Suprapubic skin (tissue), 4 donors: ENCODE results near the gene MOB3B. TPM values are rescaled to one million over a fixed set of nuclear protein-coding genes. Genes with fewer than 3 reads are reported as not detected.

Experiments
- DNase-seq, 2 donors: peaks; one replicate each; pipeline ENCODE4 v3.0.0-alpha.2; 2019; ENCODE audit warnings: low spot score in 2 of 2
- H3K27ac ChIP-seq: fragments of 200-600 bp; sonication (generic); one replicate; pipeline ENCODE4 v1.5.1; 2019
- H3K27me3 ChIP-seq: fragments of 200-600 bp; sonication (generic); one replicate; pipeline ENCODE4 v1.5.1; 2019
- H3K36me3 ChIP-seq: fragments of 200-600 bp; sonication (generic); one replicate; pipeline ENCODE4 v1.5.1; 2019
- H3K4me1 ChIP-seq: fragments of 200-600 bp; sonication (generic); one replicate; pipeline ENCODE4 v1.5.1; 2019
- H3K4me3 ChIP-seq: fragments of 200-600 bp; sonication (generic); one replicate; pipeline ENCODE4 v1.5.1; 2019; ENCODE audit warnings: mild to moderate bottlenecking
- H3K9me3 ChIP-seq: fragments of 200-600 bp; sonication (generic); one replicate; pipeline ENCODE4 v1.5.1; 2019
- CTCF ChIP-seq, 2 donors: fragments of 200-600 bp in 1 of 2; fragments of 450-650 bp in 1 of 2; sonication (generic) in 1 of 2; IDR thresholded peaks; one replicate each; pipeline ENCODE4 v1.5.1; 2016 to 2019; ENCODE audit warnings: antibody characterized with exemption in 2 of 2, mild to moderate bottlenecking in 1 of 2, moderate library complexity in 1 of 2
- EP300 ChIP-seq: sonication (generic); formaldehyde crosslinking; IDR thresholded peaks from one replicate; pipeline ENCODE4 v1.6.1; 2017; ENCODE audit warnings: antibody characterized with exemption
- POLR2A ChIP-seq, 2 donors: fragments of 450-650 bp; IDR thresholded peaks; one replicate each; pipeline ENCODE4 v1.6.1; 2017; ENCODE audit warnings: antibody characterized with exemption in 2 of 2, mild to moderate bottlenecking in 2 of 2, moderate library complexity in 2 of 2
- POLR2AphosphoS5 ChIP-seq, 3 donors: sonication (generic); formaldehyde crosslinking; IDR thresholded peaks; one replicate each; pipeline ENCODE4 v1.6.1; 2017; ENCODE audit warnings: antibody characterized with exemption in 3 of 3
- WGBS: methylation state at CpG from one replicate; pipeline ENCODE4 v1.1.5; 2018; 5-methylcytosine and 5-hydroxymethylcytosine counted together
- total RNA-seq, 4 donors: library from RNA; depleted of rRNA; stranded (reverse); fragments of >200 nt; gene quantifications; one replicate each; pipeline ENCODE4 v1.1.0, GENCODE V29; 2016

Gene MOB3B
- total RNA-seq, 4 donors from 2014 or later, result 8.2 to 21.5 (median 10.9) TPM

GRCh38 chr9:27386571-27387091, 143.0 kb downstream of the MOB3B start:
- Histone ChIP-seq H3K9me3 (no peaks in the 10 kb centered on the region), H3K4me1 (peaks cover 49% of the 10 kb centered on the region), H3K36me3 (no peaks in the 10 kb centered on the region), H3K4me3 (no peak overlapping the region), H3K27ac (no peak overlapping the region), H3K27me3 (no peaks in the 10 kb centered on the region)
- DNase-seq, result no peak
- WGBS, result 51% methylated on average over 4 of the region's 4 CpGs
- no peak for TF ChIP-seq POLR2AphosphoS5 (IDR thresholded peaks at IDR 0.05)
- TF ChIP-seq POLR2A (IDR thresholded peaks at IDR 0.05), result no peak
- no peak for TF ChIP-seq CTCF (IDR thresholded peaks at IDR 0.05)
- TF ChIP-seq EP300, result no peak

- WGBS, result 53% methylated on average over 4 of the region's 4 CpGs
- Histone ChIP-seq H3K9me3 (no peaks in the 10 kb centered on the region), H3K27ac (no peak overlapping the region), H3K4me1 (peaks cover 47% of the 10 kb centered on the region), H3K36me3 (no peaks in the 10 kb centered on the region), H3K4me3 (no peak overlapping the region), H3K27me3 (no peaks in the 10 kb centered on the region)
- no peak for TF ChIP-seq CTCF (IDR thresholded peaks at IDR 0.05)
- no peak for TF ChIP-seq EP300
- no peak for TF ChIP-seq POLR2AphosphoS5 (IDR thresholded peaks at IDR 0.05)
- no peak for TF ChIP-seq POLR2A (IDR thresholded peaks at IDR 0.05)
- DNase-seq, result no peak
These were observed 143.8 kb downstream of the MOB3B start for GRCh38 chr9:27385606-27386322.

GRCh38 chr9:27384262-27385014, 145.2 kb downstream of the MOB3B start:
- Histone ChIP-seq H3K27me3 (no peaks in the 10 kb centered on the region), H3K9me3 (no peaks in the 10 kb centered on the region), H3K36me3 (no peaks in the 10 kb centered on the region), H3K4me3 (no peak overlapping the region), H3K27ac (no peak overlapping the region), H3K4me1 (peaks cover 43% of the 10 kb centered on the region)
- 62% methylated on average over 5 of the region's 5 CpGs for WGBS
- DNase-seq, result no peak
- TF ChIP-seq CTCF (IDR thresholded peaks at IDR 0.05) (no peak), POLR2AphosphoS5 (IDR thresholded peaks at IDR 0.05) (no peak), EP300 (no peak), POLR2A (IDR thresholded peaks at IDR 0.05) (no peak)

- no peaks in the 10 kb centered on the region for H3K9me3 ChIP-seq
- H3K4me1 ChIP-seq, result peaks cover 41% of the 10 kb centered on the region
- DNase-seq, result no peak
- H3K4me3 ChIP-seq, result no peak overlapping the region
- no peak for TF ChIP-seq EP300
- TF ChIP-seq POLR2A (IDR thresholded peaks at IDR 0.05), result no peak
- no peak for TF ChIP-seq CTCF (IDR thresholded peaks at IDR 0.05)
- no peak for TF ChIP-seq POLR2AphosphoS5 (IDR thresholded peaks at IDR 0.05)
- H3K27ac ChIP-seq, result no peak overlapping the region
- H3K36me3 ChIP-seq, result no peaks in the 10 kb centered on the region
- no peaks in the 10 kb centered on the region for H3K27me3 ChIP-seq
- 92% methylated on average over 1 of the region's 1 CpG for WGBS
These were observed 146.1 kb downstream of the MOB3B start for GRCh38 chr9:27383524-27383923.

GRCh38 chr9:27382975-27383374, 146.6 kb downstream of the MOB3B start:
- H3K9me3 ChIP-seq, result no peaks in the 10 kb centered on the region
- DNase-seq, result no peak
- H3K27ac ChIP-seq, result no peak overlapping the region
- no peak overlapping the region for H3K4me3 ChIP-seq
- WGBS, result 58% methylated on average over 2 of the region's 2 CpGs
- no peaks in the 10 kb centered on the region for H3K27me3 ChIP-seq
- H3K4me1 ChIP-seq, result peaks cover 39% of the 10 kb centered on the region
- no peaks in the 10 kb centered on the region for H3K36me3 ChIP-seq
- no peak for TF ChIP-seq EP300
- TF ChIP-seq POLR2A (IDR thresholded peaks at IDR 0.05), result no peak
- no peak for TF ChIP-seq POLR2AphosphoS5 (IDR thresholded peaks at IDR 0.05)
- no peak for TF ChIP-seq CTCF (IDR thresholded peaks at IDR 0.05)
